ENCODE measurements around the gene ELANE.

- TF ChIP-seq POLR2AphosphoS5 (IDR thresholded peaks at IDR 0.05; ENCODE audit: low read depth, low read length), result no peak
- no peak for TF ChIP-seq POLR2A (IDR thresholded peaks at IDR 0.05; ENCODE audit: low read depth, low read length)
- peak; percentile 61; the same call in 1 of the 2 replicates for TF ChIP-seq POU2F2 (IDR thresholded peaks at IDR 0.05; ENCODE audit: low read depth, low read length)
- no peak for TF ChIP-seq TAF1 (IDR thresholded peaks at IDR 0.05; ENCODE audit: low read depth, low read length)
- TF ChIP-seq SPI1 (IDR thresholded peaks at IDR 0.05; ENCODE audit: low read depth, low read length), result no peak
- TF ChIP-seq PAX5 (IDR thresholded peaks at IDR 0.05; ENCODE audit: insufficient read depth, low read length, severe bottlenecking), result no peak
Measured at GRCh38 chr19:829129-829758, 22.9 kb upstream of the ELANE start.

Data from GM12891 (cell line).